ENCODE measurements around the gene PACRG. TPM values are rescaled to one million over a fixed set of nuclear protein-coding genes. Genes with fewer than 3 reads are reported as not detected.

The PACRG gene
- total RNA-seq, 1 experiment from 2014 or later, result 0.26 TPM

GRCh38 chr6:163229050-163229449 lies 501.3 kb downstream of the PACRG start:
- no peak for TF ChIP-seq CTCF (conservative IDR thresholded peaks at IDR 0.05)
- Histone ChIP-seq H4K91ac (ENCODE audit: insufficient read length, low read depth, low read length) (no peak overlapping the region), H4K8ac (replicated peaks; ENCODE audit: insufficient read length, low read depth, low read length) (no peak overlapping the region), H3K23ac (ENCODE audit: insufficient read length, low read depth, low read length) (no peak overlapping the region), H4K20me1 (ENCODE audit: control insufficient read depth, insufficient read depth, insufficient read length) (no peaks in the 10 kb centered on the region), H3K79me1 (ENCODE audit: insufficient read depth, low read depth, low read length, poor library complexity, severe bottlenecking) (no peaks in the 10 kb centered on the region), H2AFZ (ENCODE audit: low read length) (no peak overlapping the region), H2AK5ac (ENCODE audit: insufficient read length, low read length) (no peak overlapping the region), H2BK20ac (ENCODE audit: low read depth, low read length, poor library complexity, severe bottlenecking) (no peak overlapping the region), H3K4me1 (ENCODE audit: insufficient read depth, low read length) (no peaks in the 10 kb centered on the region), H2BK5ac (ENCODE audit: insufficient read length, low read length) (no peak overlapping the region), H3K14ac (ENCODE audit: insufficient read depth, low read length) (no peak overlapping the region), H3K4ac (ENCODE audit: low read depth, low read length) (no peak overlapping the region), H3K4me2 (ENCODE audit: insufficient read depth, insufficient read length, low read length) (no peak overlapping the region), H3K27me3 (ENCODE audit: insufficient read depth, low read length) (no peaks in the 10 kb centered on the region), H3K9me3 (ENCODE audit: control insufficient read depth, low read depth, low read length) (no peaks in the 10 kb centered on the region), H3K18ac (ENCODE audit: insufficient read length, low read depth, low read length) (no peak overlapping the region), H3T11ph (ENCODE audit: low read length) (no peak overlapping the region), H2BK120ac (ENCODE audit: low read depth, low read length, poor library complexity, severe bottlenecking) (no peak overlapping the region), H3K56ac (ENCODE audit: insufficient read length, low read depth, low read length) (no peak overlapping the region), H3K23me2 (ENCODE audit: insufficient read length, low read depth, low read length, poor library complexity, severe bottlenecking) (no peaks in the 10 kb centered on the region), H4K5ac (ENCODE audit: insufficient read length, low read depth, low read length) (no peak overlapping the region), H3K9ac (ENCODE audit: extremely low read depth, insufficient read length, low read length) (no peak overlapping the region), H2BK15ac (ENCODE audit: low read depth, low read length) (no peak overlapping the region), H3K27ac (ENCODE audit: insufficient read length, low read depth, low read length) (no peak overlapping the region), H3K79me2 (ENCODE audit: insufficient read depth, low read length) (no peaks in the 10 kb centered on the region), H2BK12ac (ENCODE audit: insufficient read length, low read depth, low read length) (no peak overlapping the region)
- Mint-ChIP-seq H3K27ac (no peak overlapping the region), H3K9me3 (no peaks in the 10 kb centered on the region), H3K4me1 (peaks cover 9 to 10% of the 10 kb centered on the region in 2 experiments), H3K27me3 (ENCODE audit: low read depth) (no peaks in the 10 kb centered on the region), H3K36me3 (ENCODE audit: insufficient read depth in 1 of 3, low read depth in 3 of 3) (no peaks in the 10 kb centered on the region; a peak in 1 of 7 replicates), H3K4me3 (no peak overlapping the region)
- no peak for DNase-seq
- WGBS (ENCODE audit: extremely low coverage, insufficient read length, low lambda C conversion rate), result no CpG with 5 or more reads among the region's 2 CpGs
